Tibial nerve (tissue), 4 donors: ENCODE measurements around the gene KCNT2.

Experiments
- EP300 ChIP-seq, 2 donors: sonication (generic); formaldehyde crosslinking; IDR thresholded peaks; one replicate each; pipeline ENCODE4 v1.6.1; 2017; ENCODE audit warnings: antibody characterized with exemption in 2 of 2, mild to moderate bottlenecking in 1 of 2
- POLR2A ChIP-seq, 2 donors: fragments of 450-650 bp; IDR thresholded peaks; one replicate each; pipeline ENCODE4 v1.6.1; 2017; ENCODE audit warnings: antibody characterized with exemption in 2 of 2, mild to moderate bottlenecking in 2 of 2, moderate library complexity in 2 of 2
- TF ChIP-seq, protein P1 (sequence below), 5 experiments: fragments of 200-600 bp in 3 of 5; fragments of 450-650 bp in 2 of 5; sonication (generic) in 3 of 5; IDR thresholded peaks; one replicate each; pipeline ENCODE4 v1.5.1; 2016 to 2019; ENCODE audit warnings: antibody characterized with exemption in 5 of 5, mild to moderate bottlenecking in 3 of 5, moderate library complexity in 2 of 5

DNA sequence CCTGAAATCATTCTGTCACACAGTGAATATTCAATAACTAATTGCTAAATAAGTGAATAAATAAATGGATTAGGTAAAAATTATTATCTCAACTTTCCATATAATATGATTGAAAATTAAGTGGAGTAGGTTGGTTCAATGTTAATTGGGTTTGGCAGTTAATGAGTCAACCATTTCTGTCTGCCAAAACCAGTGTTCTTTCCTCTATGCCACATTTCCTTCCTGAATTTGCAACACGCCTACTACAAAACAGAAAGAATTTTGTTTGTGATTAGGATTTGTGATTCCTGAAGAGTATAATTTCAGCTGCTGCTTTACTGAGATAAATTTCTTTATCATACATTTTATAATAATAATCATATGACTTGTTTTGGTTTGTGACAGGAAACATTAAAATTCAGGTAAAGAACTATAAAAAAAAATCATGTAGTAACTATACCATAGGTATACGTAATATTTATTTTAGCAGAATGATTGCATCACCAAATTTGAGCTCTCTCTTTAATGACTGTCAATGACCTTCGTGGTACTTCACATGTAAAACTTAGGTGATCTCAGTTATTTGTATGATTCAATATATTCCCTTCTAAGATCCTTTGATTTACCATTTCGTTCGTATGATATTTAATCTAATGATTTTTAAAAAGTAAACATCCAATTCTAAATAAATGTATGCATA is 241.3 kb downstream of the KCNT2 start:
- TF ChIP-seq POLR2A (IDR thresholded peaks at IDR 0.05) (no peak), EP300 (IDR thresholded peaks at IDR 0.05) (no peak)
- TF ChIP-seq, protein P1, sequence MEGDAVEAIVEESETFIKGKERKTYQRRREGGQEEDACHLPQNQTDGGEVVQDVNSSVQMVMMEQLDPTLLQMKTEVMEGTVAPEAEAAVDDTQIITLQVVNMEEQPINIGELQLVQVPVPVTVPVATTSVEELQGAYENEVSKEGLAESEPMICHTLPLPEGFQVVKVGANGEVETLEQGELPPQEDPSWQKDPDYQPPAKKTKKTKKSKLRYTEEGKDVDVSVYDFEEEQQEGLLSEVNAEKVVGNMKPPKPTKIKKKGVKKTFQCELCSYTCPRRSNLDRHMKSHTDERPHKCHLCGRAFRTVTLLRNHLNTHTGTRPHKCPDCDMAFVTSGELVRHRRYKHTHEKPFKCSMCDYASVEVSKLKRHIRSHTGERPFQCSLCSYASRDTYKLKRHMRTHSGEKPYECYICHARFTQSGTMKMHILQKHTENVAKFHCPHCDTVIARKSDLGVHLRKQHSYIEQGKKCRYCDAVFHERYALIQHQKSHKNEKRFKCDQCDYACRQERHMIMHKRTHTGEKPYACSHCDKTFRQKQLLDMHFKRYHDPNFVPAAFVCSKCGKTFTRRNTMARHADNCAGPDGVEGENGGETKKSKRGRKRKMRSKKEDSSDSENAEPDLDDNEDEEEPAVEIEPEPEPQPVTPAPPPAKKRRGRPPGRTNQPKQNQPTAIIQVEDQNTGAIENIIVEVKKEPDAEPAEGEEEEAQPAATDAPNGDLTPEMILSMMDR (IDR thresholded peaks at IDR 0.05) = no peak
